CD4-positive, alpha-beta T cell treated with Interleukin-6 at 100 ng/mL for 8 hours (primary cell): ENCODE measurements around the gene CTBP1.

Source experiments
- DNase-seq: peaks from one replicate; pipeline ENCODE4 v3.0.0-alpha.2; 2020; ENCODE audit warnings: mixed read lengths, low spot score

The CTBP1 gene

GRCh38 chr4:1210971-1211370, 38.0 kb downstream of the CTBP1 start:
- DNase-seq = no peak

- no peak for DNase-seq
Observed at GRCh38 chr4:1210241-1210841, 38.6 kb downstream of the CTBP1 start.

- DNase-seq = no peak
Observed at GRCh38 chr4:1209821-1210220, 39.1 kb downstream of the CTBP1 start.

- DNase-seq = no peak
Observed at GRCh38 chr4:1208970-1209704, 39.8 kb downstream of the CTBP1 start.

GRCh38 chr4:1208266-1208961, 40.5 kb downstream of the CTBP1 start:
- DNase-seq = no peak

GRCh38 chr4:1207603-1208265, 41.2 kb downstream of the CTBP1 start:
- no peak for DNase-seq

- no peak for DNase-seq
Observed at GRCh38 chr4:1207157-1207470, 41.8 kb downstream of the CTBP1 start.

GRCh38 chr4:1206299-1207156, 42.4 kb downstream of the CTBP1 start:
- no peak for DNase-seq

- DNase-seq = no peak
Observed at GRCh38 chr4:1205586-1206298, 43.2 kb downstream of the CTBP1 start.

GRCh38 chr4:1204828-1205585, 43.9 kb downstream of the CTBP1 start:
- no peak for DNase-seq

- DNase-seq = no peak
Observed at GRCh38 chr4:1204286-1204827, 44.6 kb downstream of the CTBP1 start.

GRCh38 chr4:1203026-1203616, 45.8 kb downstream of the CTBP1 start:
- DNase-seq = no peak

GRCh38 chr4:1202526-1203011, 46.4 kb downstream of the CTBP1 start:
- DNase-seq = no peak

- peak; percentile 87 for DNase-seq
Observed at GRCh38 chr4:1201851-1202525, 46.9 kb downstream of the CTBP1 start.

GRCh38 chr4:1200425-1201035, 48.4 kb downstream of the CTBP1 start:
- DNase-seq = no peak

GRCh38 chr4:1199556-1200331, 49.2 kb downstream of the CTBP1 start:
- no peak for DNase-seq

GRCh38 chr4:1198098-1198844, 50.7 kb downstream of the CTBP1 start:
- DNase-seq = no peak
